Astrocyte (in vitro differentiated cells and primary cell): ENCODE data around the gene GPR27.
A peak's percentile ranks its signal among the peaks of the same experiment; 100 is the strongest.

Source experiments
- EZH2 ChIP-seq: IDR thresholded peaks from 2 replicates; pipeline ENCODE4 v1.6.1; 2012; ENCODE audit warnings: mild to moderate bottlenecking, low read length, inconsistent platforms; ENCODE audit not compliant: insufficient read depth
- TF ChIP-seq, protein P1 (sequence below): IDR thresholded peaks from 2 replicates; pipeline ENCODE4 v1.5.1; 2011; ENCODE audit warnings: low read depth, mild to moderate bottlenecking, inconsistent platforms, low read length, moderate library complexity; ENCODE audit not compliant: insufficient read depth

DNA sequence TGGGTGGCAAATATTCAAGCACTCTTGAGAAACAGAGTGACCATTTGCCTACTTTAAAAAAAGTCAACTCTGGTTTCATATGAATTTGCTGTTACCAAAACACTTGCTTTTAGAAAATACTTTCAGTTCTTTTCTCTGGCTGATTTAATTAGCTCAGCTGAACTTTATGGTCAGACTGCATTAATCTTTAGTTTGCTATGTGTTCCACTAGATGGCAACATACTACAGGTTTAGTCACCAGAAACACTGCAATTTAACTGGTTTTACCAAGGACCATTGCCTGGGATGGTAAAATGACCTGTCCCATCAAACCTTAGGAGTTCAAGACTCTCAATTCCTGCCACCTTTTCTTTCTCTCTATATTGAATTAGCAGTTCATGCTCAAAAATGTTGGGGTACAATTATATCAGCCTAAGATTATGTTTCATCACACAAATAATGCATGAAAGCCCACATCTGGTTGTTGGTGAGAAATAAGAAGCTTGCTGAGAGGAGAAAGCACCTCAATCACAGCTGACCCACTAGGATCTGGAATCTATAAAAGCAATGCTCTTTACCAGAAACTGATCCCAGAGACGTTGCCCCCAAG is 42.7 kb upstream of the GPR27 start:
- TF ChIP-seq, protein P1, sequence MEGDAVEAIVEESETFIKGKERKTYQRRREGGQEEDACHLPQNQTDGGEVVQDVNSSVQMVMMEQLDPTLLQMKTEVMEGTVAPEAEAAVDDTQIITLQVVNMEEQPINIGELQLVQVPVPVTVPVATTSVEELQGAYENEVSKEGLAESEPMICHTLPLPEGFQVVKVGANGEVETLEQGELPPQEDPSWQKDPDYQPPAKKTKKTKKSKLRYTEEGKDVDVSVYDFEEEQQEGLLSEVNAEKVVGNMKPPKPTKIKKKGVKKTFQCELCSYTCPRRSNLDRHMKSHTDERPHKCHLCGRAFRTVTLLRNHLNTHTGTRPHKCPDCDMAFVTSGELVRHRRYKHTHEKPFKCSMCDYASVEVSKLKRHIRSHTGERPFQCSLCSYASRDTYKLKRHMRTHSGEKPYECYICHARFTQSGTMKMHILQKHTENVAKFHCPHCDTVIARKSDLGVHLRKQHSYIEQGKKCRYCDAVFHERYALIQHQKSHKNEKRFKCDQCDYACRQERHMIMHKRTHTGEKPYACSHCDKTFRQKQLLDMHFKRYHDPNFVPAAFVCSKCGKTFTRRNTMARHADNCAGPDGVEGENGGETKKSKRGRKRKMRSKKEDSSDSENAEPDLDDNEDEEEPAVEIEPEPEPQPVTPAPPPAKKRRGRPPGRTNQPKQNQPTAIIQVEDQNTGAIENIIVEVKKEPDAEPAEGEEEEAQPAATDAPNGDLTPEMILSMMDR: peak; percentile 78
- TF ChIP-seq EZH2: no peak
